Measurements from ENCODE around the gene TRIO.

Gene TRIO

GRCh38 chr5:14330291-14330690 is 187.1 kb downstream of the TRIO start:
- DNase-seq (ENCODE audit: low read depth), result no peak

- no peak for DNase-seq (ENCODE audit: low read depth)
These were observed 187.7 kb downstream of the TRIO start for GRCh38 chr5:14330729-14331385.

- DNase-seq (ENCODE audit: low read depth), result no peak
These were observed 188.2 kb downstream of the TRIO start for GRCh38 chr5:14331386-14331781.

GRCh38 chr5:14332038-14332631 is 189.0 kb downstream of the TRIO start:
- no peak for DNase-seq (ENCODE audit: low read depth)

GRCh38 chr5:14332746-14333145 is 189.6 kb downstream of the TRIO start:
- DNase-seq (ENCODE audit: low read depth), result no peak

GRCh38 chr5:14337593-14337992 is 194.5 kb downstream of the TRIO start:
- DNase-seq (ENCODE audit: low read depth), result no peak

- DNase-seq (ENCODE audit: low read depth), result no peak
These were observed 196.3 kb downstream of the TRIO start for GRCh38 chr5:14339468-14339867.

- no peak for DNase-seq (ENCODE audit: low read depth)
These were observed 198.6 kb downstream of the TRIO start for GRCh38 chr5:14341571-14342230.

GRCh38 chr5:14342306-14342705 is 199.2 kb downstream of the TRIO start:
- DNase-seq (ENCODE audit: low read depth), result no peak

GRCh38 chr5:14343376-14343775 is 200.2 kb downstream of the TRIO start:
- no peak for DNase-seq (ENCODE audit: low read depth)

- DNase-seq (ENCODE audit: low read depth), result no peak
These were observed 204.4 kb downstream of the TRIO start for GRCh38 chr5:14347522-14347921.

- DNase-seq (ENCODE audit: low read depth), result no peak
These were observed 205.0 kb downstream of the TRIO start for GRCh38 chr5:14348142-14348541.

GRCh38 chr5:14349029-14349428 is 205.9 kb downstream of the TRIO start:
- DNase-seq (ENCODE audit: low read depth), result no peak

- no peak for DNase-seq (ENCODE audit: low read depth)
These were observed 208.0 kb downstream of the TRIO start for GRCh38 chr5:14351086-14351661.

GRCh38 chr5:14351845-14352712 is 208.9 kb downstream of the TRIO start:
- peak; percentile 42 for DNase-seq (ENCODE audit: low read depth)

GRCh38 chr5:14353726-14354474 is 210.8 kb downstream of the TRIO start:
- DNase-seq (ENCODE audit: low read depth), result no peak

GRCh38 chr5:14355391-14355790 is 212.2 kb downstream of the TRIO start:
- DNase-seq (ENCODE audit: low read depth), result no peak

GRCh38 chr5:14356305-14356704 is 213.2 kb downstream of the TRIO start:
- DNase-seq (ENCODE audit: low read depth), result no peak

- DNase-seq (ENCODE audit: low read depth), result no peak
These were observed 214.3 kb downstream of the TRIO start for GRCh38 chr5:14357441-14357840.

- DNase-seq (ENCODE audit: low read depth), result no peak
These were observed 214.7 kb downstream of the TRIO start for GRCh38 chr5:14357851-14358250.

GRCh38 chr5:14358536-14358935 is 215.4 kb downstream of the TRIO start:
- no peak for DNase-seq (ENCODE audit: low read depth)
